Measurements from ENCODE around the gene CFAP74. TPM values are rescaled to one million over a fixed set of nuclear protein-coding genes. Genes with fewer than 3 reads are reported as not detected.
A peak's percentile ranks its signal among the peaks of the same experiment; 100 is the strongest.

Gene CFAP74
- total and polyA plus RNA-seq, 9 of the 15 experiments (the other 6 are each of a cell fraction or from before 2014, with no cell fraction given): 0.03 to 0.15 (median 0.05) TPM; not detected in 6

DNA sequence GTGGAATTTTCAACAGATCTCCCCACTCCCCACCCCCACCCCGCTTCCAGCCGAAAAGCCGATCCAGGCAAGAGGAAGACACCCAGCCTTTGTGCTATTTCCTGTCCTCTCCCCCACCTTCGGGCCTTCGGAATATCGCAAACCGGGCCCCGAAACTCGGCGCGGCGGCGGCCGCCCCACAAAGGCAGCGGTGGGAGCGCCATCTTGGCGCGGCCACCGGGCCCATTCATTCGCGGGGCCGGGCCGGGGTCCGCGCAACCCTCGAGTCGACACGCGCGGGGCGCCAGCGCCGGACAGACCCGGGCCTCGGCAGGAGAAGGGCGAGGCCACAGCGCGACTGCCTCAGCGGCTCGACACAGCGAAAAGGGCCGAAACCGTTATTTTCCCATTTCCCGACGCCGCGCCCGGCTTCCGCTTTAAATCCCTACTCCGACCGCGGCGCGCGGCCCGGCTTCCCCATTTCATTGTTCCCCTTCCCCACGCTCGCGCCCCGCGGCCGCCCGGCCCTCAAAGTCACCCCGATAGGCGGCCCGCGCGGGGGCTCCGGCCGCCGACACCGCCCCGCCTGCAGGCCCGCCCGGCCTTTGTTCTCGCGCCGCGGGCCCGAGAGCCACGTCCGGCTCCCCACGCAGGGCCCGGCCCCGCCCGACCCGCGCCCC is 113.6 kb downstream of the CFAP74 start (continued):
- TF ChIP-seq, protein P1, sequence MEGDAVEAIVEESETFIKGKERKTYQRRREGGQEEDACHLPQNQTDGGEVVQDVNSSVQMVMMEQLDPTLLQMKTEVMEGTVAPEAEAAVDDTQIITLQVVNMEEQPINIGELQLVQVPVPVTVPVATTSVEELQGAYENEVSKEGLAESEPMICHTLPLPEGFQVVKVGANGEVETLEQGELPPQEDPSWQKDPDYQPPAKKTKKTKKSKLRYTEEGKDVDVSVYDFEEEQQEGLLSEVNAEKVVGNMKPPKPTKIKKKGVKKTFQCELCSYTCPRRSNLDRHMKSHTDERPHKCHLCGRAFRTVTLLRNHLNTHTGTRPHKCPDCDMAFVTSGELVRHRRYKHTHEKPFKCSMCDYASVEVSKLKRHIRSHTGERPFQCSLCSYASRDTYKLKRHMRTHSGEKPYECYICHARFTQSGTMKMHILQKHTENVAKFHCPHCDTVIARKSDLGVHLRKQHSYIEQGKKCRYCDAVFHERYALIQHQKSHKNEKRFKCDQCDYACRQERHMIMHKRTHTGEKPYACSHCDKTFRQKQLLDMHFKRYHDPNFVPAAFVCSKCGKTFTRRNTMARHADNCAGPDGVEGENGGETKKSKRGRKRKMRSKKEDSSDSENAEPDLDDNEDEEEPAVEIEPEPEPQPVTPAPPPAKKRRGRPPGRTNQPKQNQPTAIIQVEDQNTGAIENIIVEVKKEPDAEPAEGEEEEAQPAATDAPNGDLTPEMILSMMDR (IDR thresholded peaks at IDR 0.05 in 2 of 3, conservative IDR thresholded peaks at IDR 0.05 in 1 of 3; ENCODE audit: insufficient read depth in 2 of 3, low read depth in 1 of 3, low read length in 3 of 3): peak in 1 of 3 experiments; percentile 1; a peak in 1 of 6 replicates
- no peak for TF ChIP-seq LEF1 (IDR thresholded peaks at IDR 0.05)
- TF ChIP-seq, protein P2, sequence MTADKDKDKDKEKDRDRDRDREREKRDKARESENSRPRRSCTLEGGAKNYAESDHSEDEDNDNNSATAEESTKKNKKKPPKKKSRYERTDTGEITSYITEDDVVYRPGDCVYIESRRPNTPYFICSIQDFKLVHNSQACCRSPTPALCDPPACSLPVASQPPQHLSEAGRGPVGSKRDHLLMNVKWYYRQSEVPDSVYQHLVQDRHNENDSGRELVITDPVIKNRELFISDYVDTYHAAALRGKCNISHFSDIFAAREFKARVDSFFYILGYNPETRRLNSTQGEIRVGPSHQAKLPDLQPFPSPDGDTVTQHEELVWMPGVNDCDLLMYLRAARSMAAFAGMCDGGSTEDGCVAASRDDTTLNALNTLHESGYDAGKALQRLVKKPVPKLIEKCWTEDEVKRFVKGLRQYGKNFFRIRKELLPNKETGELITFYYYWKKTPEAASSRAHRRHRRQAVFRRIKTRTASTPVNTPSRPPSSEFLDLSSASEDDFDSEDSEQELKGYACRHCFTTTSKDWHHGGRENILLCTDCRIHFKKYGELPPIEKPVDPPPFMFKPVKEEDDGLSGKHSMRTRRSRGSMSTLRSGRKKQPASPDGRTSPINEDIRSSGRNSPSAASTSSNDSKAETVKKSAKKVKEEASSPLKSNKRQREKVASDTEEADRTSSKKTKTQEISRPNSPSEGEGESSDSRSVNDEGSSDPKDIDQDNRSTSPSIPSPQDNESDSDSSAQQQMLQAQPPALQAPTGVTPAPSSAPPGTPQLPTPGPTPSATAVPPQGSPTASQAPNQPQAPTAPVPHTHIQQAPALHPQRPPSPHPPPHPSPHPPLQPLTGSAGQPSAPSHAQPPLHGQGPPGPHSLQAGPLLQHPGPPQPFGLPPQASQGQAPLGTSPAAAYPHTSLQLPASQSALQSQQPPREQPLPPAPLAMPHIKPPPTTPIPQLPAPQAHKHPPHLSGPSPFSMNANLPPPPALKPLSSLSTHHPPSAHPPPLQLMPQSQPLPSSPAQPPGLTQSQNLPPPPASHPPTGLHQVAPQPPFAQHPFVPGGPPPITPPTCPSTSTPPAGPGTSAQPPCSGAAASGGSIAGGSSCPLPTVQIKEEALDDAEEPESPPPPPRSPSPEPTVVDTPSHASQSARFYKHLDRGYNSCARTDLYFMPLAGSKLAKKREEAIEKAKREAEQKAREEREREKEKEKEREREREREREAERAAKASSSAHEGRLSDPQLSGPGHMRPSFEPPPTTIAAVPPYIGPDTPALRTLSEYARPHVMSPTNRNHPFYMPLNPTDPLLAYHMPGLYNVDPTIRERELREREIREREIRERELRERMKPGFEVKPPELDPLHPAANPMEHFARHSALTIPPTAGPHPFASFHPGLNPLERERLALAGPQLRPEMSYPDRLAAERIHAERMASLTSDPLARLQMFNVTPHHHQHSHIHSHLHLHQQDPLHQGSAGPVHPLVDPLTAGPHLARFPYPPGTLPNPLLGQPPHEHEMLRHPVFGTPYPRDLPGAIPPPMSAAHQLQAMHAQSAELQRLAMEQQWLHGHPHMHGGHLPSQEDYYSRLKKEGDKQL (CRISPR knock-in tag; IDR thresholded peaks at IDR 0.05; ENCODE audit: borderline replicate concordance): no peak
- no peak for TF ChIP-seq FOXO4 (CRISPR knock-in tag; IDR thresholded peaks at IDR 0.05)
- TF ChIP-seq NR2C2 (CRISPR knock-in tag; IDR thresholded peaks at IDR 0.05): peak; percentile 43
- no peak for TF ChIP-seq NR2C2 (tag; IDR thresholded peaks at IDR 0.05)
- TF ChIP-seq RHOXF2B (CRISPR knock-in tag; conservative IDR thresholded peaks at IDR 0.05): no peak
- TF ChIP-seq POLR2AphosphoS2 (IDR thresholded peaks at IDR 0.05; ENCODE audit: low read length): no peak
- no peak for TF ChIP-seq C11orf30 (IDR thresholded peaks at IDR 0.05; ENCODE audit: low read depth)
- peak; percentile 72 for TF ChIP-seq KDM5B (IDR thresholded peaks at IDR 0.05; ENCODE audit: insufficient replicate concordance, low read depth, low read length)
- TF ChIP-seq GABPA (tag; conservative IDR thresholded peaks at IDR 0.05; ENCODE audit: low read depth): peak; percentile 47
- no peak for TF ChIP-seq PRPF4 (IDR thresholded peaks at IDR 0.05; ENCODE audit: insufficient read depth, low read depth, low read length, poor library complexity, severe bottlenecking)
- TF ChIP-seq ZFX (CRISPR knock-in tag; IDR thresholded peaks at IDR 0.05): peak; percentile 90
- TF ChIP-seq ZNF436 (CRISPR knock-in tag; IDR thresholded peaks at IDR 0.05): no peak
- TF ChIP-seq SNAPC5 (CRISPR knock-in tag; IDR thresholded peaks at IDR 0.05): no peak
- peak; percentile 53 for TF ChIP-seq TBP (optimal IDR thresholded peaks at IDR 0.05; ENCODE audit: low read depth, low read length)
- peak; percentile 52 for TF ChIP-seq PHF20 (IDR thresholded peaks at IDR 0.05; ENCODE audit: partially characterized antibody)
- TF ChIP-seq XRCC4 (IDR thresholded peaks at IDR 0.05; ENCODE audit: extremely low read depth, insufficient read depth, insufficient read length): no peak
- peak; percentile 50 for TF ChIP-seq CXXC5 (CRISPR knock-in tag; IDR thresholded peaks at IDR 0.05)
- peak; percentile 16 to 38; a peak in 2 of 4 replicates for TF ChIP-seq NONO (IDR thresholded peaks at IDR 0.05; ENCODE audit: low read depth in 2 of 2, low read length in 1 of 2)
